RPMI7951 (cell line): Measurements from ENCODE around the gene PDIA2. TPM values are rescaled to one million over a fixed set of nuclear protein-coding genes. Genes with fewer than 3 reads are reported as not detected.
"Not testable (repeated sequence)": the region's sequence is repeated elsewhere in the genome, so short reads cannot be mapped to it uniquely, and the experiment has no call there.

ENCODE experiments used
- DNase-seq: peaks from one replicate; pipeline ENCODE4 v3.0.0-alpha.2; 2012; ENCODE audit warnings: low read depth
- total RNA-seq: library from RNA; depleted of rRNA; stranded (reverse); fragments of >200 nt; shearing (Covaris generic); gene quantifications from 2 replicates; pipeline ENCODE4 v1.2.3, GENCODE V29; 2014; rRNA removed

PDIA2 gene, protein sequence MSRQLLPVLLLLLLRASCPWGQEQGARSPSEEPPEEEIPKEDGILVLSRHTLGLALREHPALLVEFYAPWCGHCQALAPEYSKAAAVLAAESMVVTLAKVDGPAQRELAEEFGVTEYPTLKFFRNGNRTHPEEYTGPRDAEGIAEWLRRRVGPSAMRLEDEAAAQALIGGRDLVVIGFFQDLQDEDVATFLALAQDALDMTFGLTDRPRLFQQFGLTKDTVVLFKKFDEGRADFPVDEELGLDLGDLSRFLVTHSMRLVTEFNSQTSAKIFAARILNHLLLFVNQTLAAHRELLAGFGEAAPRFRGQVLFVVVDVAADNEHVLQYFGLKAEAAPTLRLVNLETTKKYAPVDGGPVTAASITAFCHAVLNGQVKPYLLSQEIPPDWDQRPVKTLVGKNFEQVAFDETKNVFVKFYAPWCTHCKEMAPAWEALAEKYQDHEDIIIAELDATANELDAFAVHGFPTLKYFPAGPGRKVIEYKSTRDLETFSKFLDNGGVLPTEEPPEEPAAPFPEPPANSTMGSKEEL
- 0.84 TPM in 1 of 2 replicates, not detected in the other for total RNA-seq

DNA sequence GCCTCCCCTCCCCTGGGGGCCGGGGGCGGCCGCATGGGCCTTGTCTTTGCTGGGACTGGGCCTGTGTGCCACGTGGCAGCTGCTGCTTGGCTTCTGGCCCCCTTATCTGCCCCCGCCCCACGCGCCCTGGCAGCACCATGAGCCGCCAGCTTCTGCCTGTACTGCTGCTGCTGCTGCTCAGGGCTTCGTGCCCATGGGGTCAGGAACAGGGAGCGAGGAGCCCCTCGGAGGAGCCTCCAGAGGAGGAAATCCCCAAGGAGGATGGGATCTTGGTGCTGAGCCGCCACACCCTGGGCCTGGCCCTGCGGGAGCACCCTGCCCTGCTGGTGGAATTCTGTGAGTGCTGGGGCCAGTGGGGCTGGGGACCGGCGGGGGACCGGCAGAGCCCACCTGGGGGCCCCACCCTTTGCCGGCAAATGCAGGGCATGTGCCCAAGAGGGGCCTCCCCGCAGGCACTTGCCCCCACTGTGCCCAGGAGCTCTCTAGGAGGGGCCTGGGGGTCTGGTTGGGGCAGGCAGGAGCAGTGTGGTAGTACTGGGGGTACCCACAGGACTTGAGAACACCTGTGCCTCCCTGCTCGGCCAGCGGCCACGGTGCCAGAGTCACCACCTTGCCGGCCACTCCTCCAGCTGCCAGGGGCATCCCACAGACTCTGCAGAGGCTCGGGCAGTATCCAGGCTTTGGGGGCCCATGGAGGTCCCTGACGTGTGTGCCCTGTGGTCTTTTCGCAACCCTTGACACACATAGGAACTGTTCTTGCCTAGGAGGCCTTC, at the start of gene PDIA2:
PDIA2 (plus strand) TSS at position 132 of the 773 bp plus-strand sequence; CDS start at position 138, 6 bp downstream.
- no peak for DNase-seq

DNA sequence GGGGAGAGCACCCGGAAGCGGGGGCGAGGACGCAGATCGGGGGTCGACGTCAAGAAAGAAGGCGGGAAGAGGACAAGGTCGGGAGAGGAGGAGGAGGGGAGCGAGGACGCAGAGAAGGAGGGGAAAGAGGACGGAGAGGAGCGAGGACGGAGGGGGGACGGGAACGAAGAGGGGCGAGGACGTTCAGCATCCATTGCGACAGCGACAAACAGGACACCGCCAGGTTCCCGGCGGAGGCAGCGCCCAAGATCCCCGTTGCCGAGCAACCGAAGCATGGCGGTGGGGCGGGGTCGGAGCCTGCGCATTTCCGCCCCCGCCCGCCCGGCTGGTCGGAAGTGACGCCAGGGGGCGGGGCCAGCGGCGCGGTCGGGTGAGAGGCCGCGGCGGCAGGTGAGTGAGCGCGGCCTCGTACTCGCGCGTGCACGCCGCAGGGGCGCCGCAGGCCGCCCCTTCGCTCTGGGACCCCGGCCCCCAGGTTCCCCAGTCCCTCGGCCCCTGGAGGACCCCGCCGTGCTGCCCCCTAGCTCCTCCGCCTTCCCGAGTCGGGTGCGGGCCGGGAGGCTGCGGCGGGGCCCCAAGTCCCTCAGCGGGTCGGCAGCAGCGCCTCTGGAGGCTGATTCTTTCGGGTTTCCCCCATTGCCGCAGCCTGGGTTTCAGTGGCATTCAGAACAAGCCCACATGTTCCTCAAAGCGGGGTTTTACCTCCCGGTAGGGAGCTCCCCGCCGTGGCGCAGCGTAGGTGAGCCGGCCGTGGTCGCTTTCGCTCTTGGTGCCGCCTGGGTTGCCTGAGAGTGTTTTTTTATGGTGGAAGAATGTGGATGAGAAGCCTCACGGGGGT, 48.3 kb upstream of the PDIA2 start, which contains the start of gene FAM234A:
FAM234A (plus strand) TSS at position 354 of the 838 bp plus-strand sequence. CDS start 19,593 bp downstream, outside the sequence.
- peak; percentile 86 for DNase-seq

DNA sequence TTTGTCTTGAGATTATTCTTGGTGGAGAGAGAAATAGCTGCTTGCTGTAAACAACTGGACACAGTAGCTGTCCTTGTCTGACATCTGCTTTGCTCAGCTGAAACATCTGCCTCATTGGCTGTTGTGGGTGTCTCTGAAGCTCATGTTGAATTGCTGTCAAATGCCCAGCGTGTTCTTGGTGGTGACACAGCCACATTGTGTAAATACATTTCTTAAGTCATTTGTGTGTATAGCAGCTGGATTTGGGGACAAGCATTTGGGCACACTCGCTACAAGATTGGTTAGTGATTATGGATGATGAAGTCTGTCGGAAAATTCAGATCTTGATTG, 43.1 kb upstream of the PDIA2 start:
- no peak for DNase-seq

DNA sequence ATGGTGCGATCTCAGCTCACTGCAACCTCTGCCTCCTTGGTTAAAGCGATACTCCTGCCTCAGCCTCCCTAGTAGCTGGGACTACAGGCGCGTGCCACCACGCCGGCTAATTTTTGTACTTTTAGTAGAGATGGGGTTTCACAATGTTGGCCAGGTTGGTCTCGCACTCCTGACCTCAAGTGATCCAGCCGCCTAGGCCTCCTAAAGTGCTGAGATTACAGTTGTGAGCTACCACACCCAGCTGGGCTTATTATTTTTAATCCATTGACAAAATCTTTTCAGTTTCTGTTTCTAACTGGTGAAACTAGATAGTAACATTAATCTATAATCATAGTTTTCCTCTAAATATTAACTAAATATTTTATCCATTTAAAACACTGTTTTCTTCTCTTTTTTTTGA, 42.4 kb upstream of the PDIA2 start:
- no peak for DNase-seq

DNA sequence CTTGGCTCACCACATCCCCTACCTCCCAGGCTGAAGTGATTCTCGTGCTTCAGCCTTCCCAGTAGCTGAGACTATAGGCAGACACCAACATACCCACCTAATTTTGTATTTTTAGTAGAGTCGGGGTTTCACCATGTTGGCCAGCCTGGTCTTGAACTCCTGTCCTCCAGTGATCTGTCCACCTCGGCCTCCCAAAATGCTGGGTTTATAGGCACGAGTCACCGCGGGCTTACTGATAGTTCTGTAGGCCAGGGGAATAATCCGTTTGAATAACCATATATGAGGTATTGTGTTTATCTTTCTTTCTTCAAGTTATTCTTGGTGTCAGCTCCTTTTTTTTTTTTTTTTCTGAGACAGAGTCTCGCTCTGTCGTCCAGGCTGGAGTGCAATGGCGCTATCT, 40.7 kb upstream of the PDIA2 start:
- no peak for DNase-seq

DNA sequence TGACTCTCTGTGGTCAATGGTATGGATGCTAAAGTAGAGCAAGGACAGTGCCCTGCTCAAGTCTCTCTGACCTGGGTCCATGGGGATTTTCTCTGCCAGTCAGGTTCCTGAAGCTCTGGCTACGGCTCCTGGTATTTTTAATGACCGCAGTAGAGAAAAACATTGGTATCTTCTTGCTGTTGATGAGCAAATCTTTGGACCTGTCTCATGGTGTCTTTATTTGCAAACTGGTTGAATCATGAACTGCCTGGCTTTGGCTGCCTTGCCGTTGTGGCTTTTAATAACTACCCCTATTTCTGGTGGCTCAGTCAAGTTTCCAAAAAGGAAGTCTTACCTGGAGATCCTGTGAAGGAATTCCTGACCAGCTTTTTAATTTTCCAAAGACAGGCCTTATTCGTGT, 39.6 kb upstream of the PDIA2 start:
- DNase-seq: no peak

DNA sequence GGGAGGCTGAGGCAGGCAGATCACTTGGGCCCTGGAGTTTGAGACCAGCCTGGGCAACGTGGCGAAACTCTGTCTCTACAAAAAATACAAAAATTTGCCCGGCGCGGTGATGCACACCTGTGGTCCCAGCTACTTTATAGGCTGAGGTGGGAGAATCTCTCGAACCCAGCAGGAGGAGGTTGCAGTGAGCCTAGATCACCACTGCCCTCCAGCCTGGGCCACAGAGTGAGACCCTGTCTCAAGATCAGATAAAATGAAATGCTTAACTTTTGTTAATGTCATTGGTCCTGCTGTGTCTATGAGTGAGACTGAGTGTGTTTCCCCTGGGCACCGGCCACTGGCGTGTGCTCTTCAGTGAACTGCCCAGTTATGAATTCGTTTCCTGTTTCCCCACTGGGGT, 37.9 kb upstream of the PDIA2 start:
- DNase-seq: no peak

DNA sequence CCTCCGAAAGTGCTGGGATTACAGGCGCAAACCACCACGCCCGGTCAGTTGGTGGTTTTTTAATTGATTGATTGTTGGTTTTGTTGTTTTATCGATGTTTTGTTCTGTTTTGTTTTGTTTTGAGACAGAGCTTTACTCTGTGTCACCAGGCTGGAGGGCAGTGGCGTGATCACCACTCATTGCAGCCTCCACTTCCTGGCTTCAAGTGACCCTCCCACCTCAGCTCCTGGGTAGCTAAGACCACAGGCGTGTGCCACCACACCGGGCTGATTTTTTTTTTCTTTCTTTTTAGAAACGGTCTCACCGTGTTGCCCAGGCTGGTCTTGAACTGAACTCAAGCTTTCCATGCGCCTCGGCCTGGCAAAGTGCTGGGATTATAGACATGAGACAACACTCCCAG, 35.9 kb upstream of the PDIA2 start:
- no peak for DNase-seq

DNA sequence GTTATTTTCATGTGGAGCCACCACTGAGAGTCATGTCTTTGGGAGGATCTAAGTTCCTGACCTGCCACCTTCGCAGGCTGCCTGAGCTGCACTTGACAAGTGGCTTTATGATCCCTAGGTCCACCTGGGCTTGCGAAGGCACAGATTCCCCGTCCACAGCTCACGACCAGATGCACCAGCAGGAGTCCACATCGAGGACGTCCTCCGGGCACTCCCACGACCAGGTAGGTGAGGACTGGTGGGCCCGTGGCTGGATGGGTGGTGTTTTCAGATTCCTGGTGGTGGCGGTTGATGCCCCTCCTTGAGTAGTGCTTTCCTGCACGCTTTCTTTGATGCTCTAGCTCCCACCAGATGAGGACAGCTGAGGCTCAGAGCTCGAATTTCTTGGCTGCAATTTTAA, 33.5 kb upstream of the PDIA2 start:
- no peak for DNase-seq

DNA sequence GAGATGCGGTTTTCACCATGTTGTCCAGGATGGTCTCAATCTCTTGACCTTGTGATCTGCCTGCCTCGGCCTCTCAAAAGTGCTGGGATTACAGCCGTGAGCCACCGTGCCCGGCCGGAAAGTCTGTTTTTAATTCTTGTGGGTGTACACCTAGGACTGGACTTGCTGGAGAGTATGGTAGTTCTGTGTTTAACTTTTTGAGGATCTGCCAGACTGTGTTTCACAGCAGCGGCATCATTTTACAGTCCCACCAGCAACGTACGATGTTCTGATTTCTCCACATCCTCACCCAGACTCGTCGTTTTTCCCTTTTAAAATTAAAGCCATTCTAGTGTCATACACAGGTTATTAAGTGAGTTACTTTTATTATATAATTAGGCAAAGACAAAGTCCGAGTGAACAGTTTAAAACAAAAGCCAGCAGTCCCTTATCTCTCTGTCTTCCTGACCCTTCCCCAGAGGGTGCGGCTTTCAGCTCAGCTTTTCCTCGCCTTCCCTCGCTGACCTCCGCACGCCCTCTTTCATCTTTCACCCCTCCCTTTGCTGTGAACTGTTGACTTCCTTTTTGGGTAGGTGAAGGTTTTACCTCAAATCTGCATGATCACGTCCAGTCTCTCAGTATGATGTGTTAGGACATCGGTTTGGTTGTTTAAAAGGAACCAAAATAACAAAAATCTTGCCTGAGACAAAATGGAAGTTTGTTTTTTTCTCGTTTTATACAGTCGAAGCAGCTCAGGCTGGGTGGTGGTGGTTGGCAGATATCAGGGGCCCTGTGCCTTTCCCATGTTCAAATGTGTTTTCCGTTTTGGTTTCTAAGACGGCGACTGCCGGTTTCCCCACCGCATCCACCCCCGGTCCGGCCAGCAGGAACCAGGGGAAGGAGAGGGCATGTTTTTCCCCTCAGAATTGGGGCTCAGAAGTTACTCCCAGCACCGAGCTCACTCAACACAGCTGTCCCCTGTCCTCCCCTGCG, 30.3 kb upstream of the PDIA2 start:
- DNase-seq: no peak

DNA sequence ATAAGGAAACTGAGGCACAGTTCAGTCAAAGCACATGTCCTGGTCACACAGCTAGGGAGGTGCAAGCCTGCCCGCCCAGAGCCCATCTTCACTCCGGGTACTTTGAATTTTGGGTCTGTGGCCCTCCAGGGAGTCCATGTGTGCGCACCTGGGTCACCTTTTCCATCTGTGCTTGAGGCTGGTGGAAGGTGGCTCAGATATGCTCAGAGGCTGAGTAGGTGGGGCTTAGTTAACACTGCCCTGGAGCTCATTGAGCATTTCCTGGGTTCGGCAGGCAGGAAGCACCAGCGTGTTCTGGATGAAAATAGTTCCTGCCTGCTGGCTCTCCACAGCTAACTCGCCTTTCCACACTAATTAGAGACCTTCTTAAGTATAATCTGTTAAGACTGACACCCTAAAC, 29.1 kb upstream of the PDIA2 start:
- no peak for DNase-seq

DNA sequence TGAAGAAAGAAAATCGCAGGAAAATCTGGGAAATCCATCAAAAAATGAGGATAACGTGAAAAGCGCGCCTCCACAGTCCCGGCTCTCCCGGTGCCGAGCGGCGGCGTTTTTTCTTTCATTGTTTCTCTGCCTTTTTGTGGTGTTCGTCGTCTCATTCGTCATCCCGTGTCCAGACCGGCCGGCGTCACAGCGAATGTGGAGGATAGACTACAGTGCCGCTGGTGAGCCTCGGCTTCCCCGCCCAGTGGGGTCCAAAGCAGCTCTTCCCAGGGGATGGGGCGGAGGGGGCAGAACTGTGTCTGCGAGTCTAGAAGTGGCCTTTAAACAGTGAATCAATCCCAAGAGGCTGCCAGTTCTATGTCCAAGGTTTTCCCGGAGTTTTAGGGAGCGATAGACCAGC, 28.5 kb upstream of the PDIA2 start:
- no peak for DNase-seq

DNA sequence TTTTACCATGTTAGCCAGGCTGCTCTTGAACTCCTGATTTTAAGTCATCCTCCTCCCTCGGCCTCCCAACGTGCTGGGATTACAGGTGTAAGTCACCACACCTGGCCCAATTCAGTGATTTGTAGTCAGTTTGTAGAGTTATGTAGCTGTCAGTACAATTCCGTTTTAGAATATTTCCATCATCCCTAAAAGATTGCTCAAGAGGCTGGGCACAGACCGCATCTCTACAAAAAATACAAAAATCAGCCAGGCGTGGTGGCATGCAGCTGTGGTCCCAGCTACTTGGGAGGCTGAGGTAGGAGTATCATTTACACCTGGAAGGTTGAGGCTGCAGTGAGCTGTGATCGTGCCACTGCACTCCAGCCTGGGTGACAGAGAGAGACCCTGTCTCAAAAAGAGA, 27.8 kb upstream of the PDIA2 start:
- DNase-seq: no peak

DNA sequence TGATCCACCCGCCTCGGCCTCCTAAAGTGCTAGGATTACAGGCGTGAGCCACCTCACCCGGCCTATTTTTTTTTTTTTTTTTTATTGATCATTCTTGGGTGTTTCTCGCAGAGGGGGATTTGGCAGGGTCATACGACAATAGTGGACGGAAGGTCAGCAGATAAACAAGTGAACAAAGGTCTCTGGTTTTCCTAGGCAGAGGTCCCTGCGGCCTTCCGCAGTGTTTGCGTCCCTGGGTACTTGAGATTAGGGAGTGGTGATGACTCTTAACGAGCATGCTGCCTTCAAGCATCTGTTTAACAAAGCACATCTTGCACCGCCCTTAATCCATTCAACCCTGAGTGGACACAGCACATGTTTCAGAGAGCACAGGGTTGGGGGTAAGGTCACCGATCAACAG, 24.9 kb upstream of the PDIA2 start:
- not testable (repeated sequence) for DNase-seq

DNA sequence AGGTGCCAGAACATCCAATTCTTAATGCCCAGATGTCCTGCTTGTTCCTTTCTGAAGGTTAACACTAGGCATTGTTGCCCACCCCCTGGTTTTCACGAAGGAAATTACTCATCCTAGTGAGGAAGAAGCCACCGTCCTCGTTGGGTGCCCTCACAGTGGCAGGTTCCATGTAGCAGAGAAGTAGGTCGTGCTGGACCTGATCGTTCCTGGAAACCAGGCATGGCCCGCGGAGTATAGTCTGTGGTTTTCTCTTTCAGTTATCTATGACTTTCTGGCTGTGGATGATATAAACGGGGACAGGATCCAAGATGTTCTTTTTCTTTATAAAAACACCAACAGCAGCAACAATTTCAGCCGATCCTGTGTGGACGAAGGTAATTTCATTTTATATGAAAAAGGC, 23.7 kb upstream of the PDIA2 start:
- no peak for DNase-seq

DNA sequence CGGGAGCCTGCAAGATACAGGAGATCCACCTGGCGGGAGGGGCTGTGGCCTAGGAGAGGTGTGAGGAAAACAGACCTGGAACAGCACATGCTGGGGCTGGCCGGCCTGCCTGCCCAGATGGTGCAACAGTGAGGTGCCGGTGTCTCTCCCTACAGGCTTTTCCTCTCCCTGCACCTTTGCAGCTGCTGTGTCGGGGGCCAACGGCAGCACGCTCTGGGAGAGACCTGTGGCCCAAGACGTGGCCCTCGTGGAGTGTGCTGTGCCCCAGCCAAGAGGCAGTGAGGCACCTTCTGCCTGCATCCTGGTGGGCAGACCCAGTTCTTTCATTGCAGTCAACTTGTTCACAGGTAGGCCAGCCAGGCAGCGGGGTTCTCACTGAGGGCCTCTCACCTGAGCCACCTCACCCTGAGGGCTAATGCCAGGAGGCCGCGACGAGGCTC, 23.1 kb upstream of the PDIA2 start:
- no peak for DNase-seq

DNA sequence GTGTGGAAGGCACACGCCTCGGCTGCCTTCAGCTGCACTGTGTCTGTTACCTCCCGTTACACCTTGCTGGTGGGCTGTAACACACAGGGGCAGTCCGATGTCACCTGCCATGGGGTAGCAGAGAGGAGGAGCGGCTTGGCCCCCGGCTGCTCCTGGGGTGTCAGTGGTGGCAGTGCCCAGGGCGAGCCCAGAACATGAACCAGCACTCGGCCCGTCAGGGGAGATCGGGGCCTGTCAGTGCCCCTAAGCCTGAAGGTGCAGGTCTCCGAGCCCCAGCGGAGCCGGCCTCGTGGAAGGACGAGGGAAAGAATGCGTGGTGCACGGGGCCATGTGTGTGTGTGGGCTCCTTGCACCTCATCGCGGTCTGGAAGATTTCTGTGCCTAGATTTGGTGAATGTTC, 22.6 kb upstream of the PDIA2 start:
- DNase-seq: no peak

DNA sequence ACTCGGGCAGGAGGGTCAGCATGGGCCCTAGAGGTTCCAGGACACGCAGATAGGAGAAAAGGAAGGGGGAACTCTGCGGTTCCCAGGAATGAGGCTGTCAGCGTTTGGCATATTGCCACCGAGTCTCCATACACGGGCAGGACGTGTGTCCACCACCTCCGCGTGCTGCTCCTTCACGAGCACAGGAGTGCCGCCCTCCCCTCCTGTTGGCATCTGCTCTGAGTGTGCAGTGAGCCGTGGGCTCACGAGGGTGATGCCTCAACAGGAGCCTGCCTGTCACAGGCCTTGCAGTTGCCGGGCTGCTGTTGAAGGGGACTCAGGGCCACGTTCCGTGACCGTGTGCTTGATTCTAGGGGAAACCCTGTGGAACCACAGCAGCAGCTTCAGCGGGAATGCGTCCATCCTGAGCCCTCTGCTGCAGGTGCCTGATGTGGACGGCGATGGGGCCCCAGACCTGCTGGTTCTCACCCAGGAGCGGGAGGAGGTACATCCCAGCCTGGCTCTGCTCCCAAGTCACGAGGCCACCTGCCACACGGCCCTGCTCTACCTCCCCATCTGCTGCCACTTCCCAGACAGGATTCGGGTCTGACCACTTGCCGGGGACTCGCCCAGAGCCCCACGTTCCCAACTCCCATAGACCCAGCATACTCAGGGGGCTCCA, 21.8 kb upstream of the PDIA2 start:
- DNase-seq: no peak

DNA sequence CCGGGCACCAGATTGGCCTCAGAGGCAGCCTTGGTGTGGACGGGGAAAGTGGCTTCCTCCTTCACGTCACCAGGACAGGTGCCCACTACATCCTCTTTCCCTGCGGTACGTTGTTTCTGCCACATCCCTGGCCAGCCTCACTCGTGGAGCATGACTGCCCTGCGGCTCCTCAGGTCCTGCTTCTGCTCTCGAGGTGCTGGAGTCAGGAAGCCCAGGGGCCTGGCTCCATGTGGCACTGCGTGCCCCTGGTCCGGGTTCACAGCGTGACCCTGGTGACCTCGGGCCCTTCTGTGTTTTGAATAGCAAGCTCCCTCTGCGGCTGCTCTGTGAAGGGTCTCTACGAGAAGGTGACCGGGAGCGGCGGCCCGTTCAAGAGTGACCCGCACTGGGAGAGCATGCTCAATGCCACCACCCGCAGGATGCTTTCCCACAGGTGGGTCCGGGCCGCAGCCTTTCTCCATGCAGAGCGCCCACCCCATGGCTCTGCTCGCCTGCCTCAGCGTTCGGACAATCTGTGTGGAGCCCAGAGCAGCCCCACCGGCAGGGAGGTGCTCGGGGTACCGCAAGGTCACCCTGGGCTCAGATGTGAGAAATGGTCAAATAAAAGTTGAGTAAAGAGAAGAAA, 20.7 kb upstream of the PDIA2 start:
- DNase-seq: no peak
